Colonic mucosa (tissue), 4 donors: ENCODE measurements around the gene GNB1. TPM values are rescaled to one million over a fixed set of nuclear protein-coding genes. Genes with fewer than 3 reads are reported as not detected.
"Not testable (repeated sequence)": the region's sequence is repeated elsewhere in the genome, so short reads cannot be mapped to it uniquely, and the experiment has no call there.

Experiments used
- DNase-seq: peaks from one replicate; pipeline ENCODE4 v3.0.0-alpha.2; 2020
- H3K27ac ChIP-seq: fragments of 200-600 bp; one replicate; pipeline ENCODE4 v1.8.0; 2021
- H3K27me3 ChIP-seq: fragments of 200-600 bp; one replicate; pipeline ENCODE4 v1.8.0; 2021
- H3K36me3 ChIP-seq: fragments of 200-600 bp; one replicate; pipeline ENCODE4 v1.8.0; 2021
- H3K4me1 ChIP-seq: fragments of 200-600 bp; one replicate; pipeline ENCODE4 v1.8.0; 2021; ENCODE audit warnings: mild to moderate bottlenecking
- H3K4me3 ChIP-seq: fragments of 200-600 bp; one replicate; pipeline ENCODE4 v1.8.0; 2021
- H3K9ac ChIP-seq, 2 donors: one replicate each; pipeline ENCODE4 v1.7.0; 2013; ENCODE audit warnings: control low read depth in 2 of 2, low read depth in 2 of 2, low read length in 2 of 2
- H3K9me3 ChIP-seq: fragments of 200-600 bp; one replicate; pipeline ENCODE4 v1.8.0; 2021
- CTCF ChIP-seq: fragments of 200-600 bp; IDR thresholded peaks from one replicate; pipeline ENCODE4 v1.8.0; 2022; ENCODE audit warnings: antibody characterized with exemption, mild to moderate bottlenecking
- intact Hi-C: fragments of 100-400 bp; cut with DNase I; formaldehyde crosslinking; loops from one replicate; pipeline ENCODE4 v1.14.1; 2022
- total RNA-seq, 2 donors: library from RNA; stranded (reverse); fragmentation: NEBNext Ultra II Directional in 1 of 2; extraction: Animal tissue kit (Norgen Biotek cat#: 25700) in 1 of 2; gene quantifications; one replicate each; pipeline ENCODE4 v1.2.1, GENCODE V29; 2021
- donor health status: healthy.
- donor health status: DM: no; HTN: no; CAD: no.
- donor health status: DM: no; HTN: no; CAD: no.

The GNB1 gene
- total RNA-seq, 2 donors from 2014 or later = 281 to 367 TPM

GRCh38 chr1:1754051-1754815 lies 136.7 kb downstream of the GNB1 start:
- Histone ChIP-seq H3K27me3 (no peaks in the 10 kb centered on the region), H3K27ac (no peak overlapping the region), H3K9me3 (no peaks in the 10 kb centered on the region), H3K4me1 (peaks cover 8% of the 10 kb centered on the region), H3K9ac (no peak overlapping the region), H3K36me3 (peaks cover 5% of the 10 kb centered on the region), H3K4me3 (no peak overlapping the region)
- TF ChIP-seq CTCF = no peak
- DNase-seq = no peak
- intact Hi-C loops = no loop called here

GRCh38 chr1:1753607-1754005 lies 137.3 kb downstream of the GNB1 start:
- H3K4me3 ChIP-seq = no peak overlapping the region
- H3K36me3 ChIP-seq = peaks cover 5% of the 10 kb centered on the region
- no peak overlapping the region for H3K27ac ChIP-seq
- H3K9ac ChIP-seq = no peak overlapping the region
- intact Hi-C loops = no loop called here
- no peak for DNase-seq
- peaks cover 4% of the 10 kb centered on the region for H3K4me1 ChIP-seq
- no peaks in the 10 kb centered on the region for H3K9me3 ChIP-seq
- no peak for TF ChIP-seq CTCF
- H3K27me3 ChIP-seq = no peaks in the 10 kb centered on the region

- intact Hi-C loops = no loop called here
- H3K9me3 ChIP-seq = no peaks in the 10 kb centered on the region
- H3K27me3 ChIP-seq = no peaks in the 10 kb centered on the region
- DNase-seq = no peak
- no peak overlapping the region for H3K4me3 ChIP-seq
- H3K9ac ChIP-seq = no peak overlapping the region
- no peak for TF ChIP-seq CTCF
- no peak overlapping the region for H3K27ac ChIP-seq
- no peaks in the 10 kb centered on the region for H3K4me1 ChIP-seq
- peaks cover 5% of the 10 kb centered on the region for H3K36me3 ChIP-seq
Measured at GRCh38 chr1:1752636-1753606, 138.0 kb downstream of the GNB1 start.

- Histone ChIP-seq H3K9me3 (no peaks in the 10 kb centered on the region), H3K36me3 (peaks cover 5% of the 10 kb centered on the region), H3K4me1 (no peaks in the 10 kb centered on the region), H3K9ac (no peak overlapping the region), H3K4me3 (no peak overlapping the region), H3K27ac (no peak overlapping the region), H3K27me3 (no peaks in the 10 kb centered on the region)
- DNase-seq = no peak
- no peak for TF ChIP-seq CTCF
- intact Hi-C loops = no loop called here
Measured at GRCh38 chr1:1752190-1752589, 138.7 kb downstream of the GNB1 start.

GRCh38 chr1:1749941-1750340 lies 140.9 kb downstream of the GNB1 start:
- not testable (repeated sequence) for DNase-seq
- intact Hi-C loops = loop anchor here (10.0 kb wide), 1 partner anchor 55 kb away; the partner anchor contains the start of gene SLC35E2B

More at GRCh38 chr1:1749941-1750340, 140.9 kb downstream of the GNB1 start:
- H3K27me3 ChIP-seq, H3K27ac ChIP-seq, H3K9ac ChIP-seq, H3K4me3 ChIP-seq, H3K4me1 ChIP-seq, H3K9me3 ChIP-seq, H3K36me3 ChIP-seq: not testable (repeated sequence)
